Mucosa of rectum (tissue), 2 donors: ENCODE measurements around the gene VSIG4.

Experiments
- H3K27ac ChIP-seq, 2 donors: one replicate each; pipeline ENCODE4 v1.7.0; 2013; ENCODE audit warnings: inconsistent platforms in 2 of 2, low read depth in 2 of 2, low read length in 2 of 2
- H3K27me3 ChIP-seq, 2 donors: one replicate each; pipeline ENCODE4 v1.7.0; 2013; ENCODE audit warnings: low read length in 2 of 2; ENCODE audit not compliant: control insufficient read depth in 2 of 2, insufficient read depth in 2 of 2
- H3K36me3 ChIP-seq, 2 donors: one replicate each; pipeline ENCODE4 v1.7.0; 2013; ENCODE audit warnings: low read length in 2 of 2; ENCODE audit not compliant: control insufficient read depth in 2 of 2, insufficient read depth in 2 of 2
- H3K4me1 ChIP-seq, 2 donors: one replicate each; pipeline ENCODE4 v1.7.0; 2013; ENCODE audit warnings: low read length in 2 of 2, mild to moderate bottlenecking in 1 of 2; ENCODE audit not compliant: control insufficient read depth in 2 of 2, insufficient read depth in 2 of 2
- H3K4me3 ChIP-seq, 2 donors: one replicate each; pipeline ENCODE4 v1.7.0; 2013; ENCODE audit warnings: low read length in 2 of 2
- H3K9ac ChIP-seq, 2 donors: one replicate each; pipeline ENCODE4 v1.7.0; 2013; ENCODE audit warnings: low read length in 2 of 2, low read depth in 1 of 2, mild to moderate bottlenecking in 1 of 2
- H3K9me3 ChIP-seq, 2 donors: one replicate each; pipeline ENCODE4 v1.7.0; 2013; ENCODE audit warnings: low read length in 2 of 2; ENCODE audit not compliant: control insufficient read depth in 2 of 2
- donor health status: healthy.
- donor health status: Normal muscosa, but diverticular disease.

Gene VSIG4

GRCh38 chrX:66009231-66009845, 30.5 kb downstream of the VSIG4 start:
- Histone ChIP-seq H3K4me1 (peaks cover 0 to 9% of the 10 kb centered on the region in 2 donors), H3K9me3 (no peaks in the 10 kb centered on the region), H3K27ac (no peak overlapping the region), H3K4me3 (no peak overlapping the region), H3K27me3 (no peaks in the 10 kb centered on the region), H3K36me3 (no peaks in the 10 kb centered on the region), H3K9ac (no peak overlapping the region)

GRCh38 chrX:66008328-66008970, 31.4 kb downstream of the VSIG4 start:
- Histone ChIP-seq H3K9ac (no peak overlapping the region), H3K27me3 (no peaks in the 10 kb centered on the region), H3K36me3 (no peaks in the 10 kb centered on the region), H3K4me1 (peaks cover 0 to 5% of the 10 kb centered on the region in 2 donors), H3K9me3 (no peaks in the 10 kb centered on the region), H3K4me3 (no peak overlapping the region), H3K27ac (no peak overlapping the region)

- H3K9me3 ChIP-seq: no peaks in the 10 kb centered on the region
- H3K9ac ChIP-seq: no peak overlapping the region
- H3K27ac ChIP-seq: no peak overlapping the region
- peaks cover 0 to 5% of the 10 kb centered on the region in 2 donors for H3K4me1 ChIP-seq
- no peaks in the 10 kb centered on the region for H3K27me3 ChIP-seq
- no peaks in the 10 kb centered on the region for H3K36me3 ChIP-seq
- no peak overlapping the region for H3K4me3 ChIP-seq
These were observed 32.0 kb downstream of the VSIG4 start for GRCh38 chrX:66007851-66008250.

- no peaks in the 10 kb centered on the region for H3K27me3 ChIP-seq
- no peak overlapping the region for H3K9ac ChIP-seq
- H3K27ac ChIP-seq: peak overlapping the region in 1 of 2 donors; percentile 26
- H3K4me1 ChIP-seq: no peaks in the 10 kb centered on the region
- H3K9me3 ChIP-seq: no peaks in the 10 kb centered on the region
- H3K4me3 ChIP-seq: no peak overlapping the region
- no peaks in the 10 kb centered on the region for H3K36me3 ChIP-seq
These were observed 33.9 kb downstream of the VSIG4 start for GRCh38 chrX:66005830-66006449.

GRCh38 chrX:66004928-66005829, 34.7 kb downstream of the VSIG4 start:
- H3K27me3 ChIP-seq: no peaks in the 10 kb centered on the region
- no peak overlapping the region for H3K4me3 ChIP-seq
- H3K36me3 ChIP-seq: no peaks in the 10 kb centered on the region
- no peaks in the 10 kb centered on the region for H3K4me1 ChIP-seq
- H3K9ac ChIP-seq: no peak overlapping the region
- no peaks in the 10 kb centered on the region for H3K9me3 ChIP-seq
- H3K27ac ChIP-seq: peak overlapping the region in 1 of 2 donors; percentile 26

- Histone ChIP-seq H3K27me3 (no peaks in the 10 kb centered on the region), H3K9me3 (no peaks in the 10 kb centered on the region), H3K27ac (no peak overlapping the region), H3K36me3 (no peaks in the 10 kb centered on the region), H3K9ac (no peak overlapping the region), H3K4me1 (no peaks in the 10 kb centered on the region), H3K4me3 (no peak overlapping the region)
These were observed 36.8 kb downstream of the VSIG4 start for GRCh38 chrX:66002824-66003680.

- Histone ChIP-seq H3K27ac (no peak overlapping the region), H3K9me3 (no peaks in the 10 kb centered on the region), H3K4me3 (no peak overlapping the region), H3K9ac (no peak overlapping the region), H3K36me3 (no peaks in the 10 kb centered on the region), H3K27me3 (no peaks in the 10 kb centered on the region), H3K4me1 (no peaks in the 10 kb centered on the region)
These were observed 38.3 kb downstream of the VSIG4 start for GRCh38 chrX:66001596-66001995.

- Histone ChIP-seq H3K27me3 (no peaks in the 10 kb centered on the region), H3K9ac (no peak overlapping the region), H3K27ac (no peak overlapping the region), H3K36me3 (no peaks in the 10 kb centered on the region), H3K4me3 (no peak overlapping the region), H3K9me3 (no peaks in the 10 kb centered on the region), H3K4me1 (no peaks in the 10 kb centered on the region)
These were observed 39.1 kb downstream of the VSIG4 start for GRCh38 chrX:66000628-66001272.

GRCh38 chrX:66000178-66000577, 39.7 kb downstream of the VSIG4 start:
- no peaks in the 10 kb centered on the region for H3K27me3 ChIP-seq
- H3K9ac ChIP-seq: no peak overlapping the region
- no peaks in the 10 kb centered on the region for H3K9me3 ChIP-seq
- no peaks in the 10 kb centered on the region for H3K36me3 ChIP-seq
- no peak overlapping the region for H3K4me3 ChIP-seq
- no peak overlapping the region for H3K27ac ChIP-seq
- H3K4me1 ChIP-seq: no peaks in the 10 kb centered on the region
